NCI-H2107 (cell line): ENCODE data around the gene ZNF618.

ENCODE experiments used
- DNase-seq: peaks from one replicate; lab custom pipeline; 2025; lab: John Stamatoyannopoulos, UW

The ZNF618 gene

GRCh38 chr9:113934829-113935676 lies 58.9 kb downstream of the ZNF618 start:
- no peak for DNase-seq

DNA sequence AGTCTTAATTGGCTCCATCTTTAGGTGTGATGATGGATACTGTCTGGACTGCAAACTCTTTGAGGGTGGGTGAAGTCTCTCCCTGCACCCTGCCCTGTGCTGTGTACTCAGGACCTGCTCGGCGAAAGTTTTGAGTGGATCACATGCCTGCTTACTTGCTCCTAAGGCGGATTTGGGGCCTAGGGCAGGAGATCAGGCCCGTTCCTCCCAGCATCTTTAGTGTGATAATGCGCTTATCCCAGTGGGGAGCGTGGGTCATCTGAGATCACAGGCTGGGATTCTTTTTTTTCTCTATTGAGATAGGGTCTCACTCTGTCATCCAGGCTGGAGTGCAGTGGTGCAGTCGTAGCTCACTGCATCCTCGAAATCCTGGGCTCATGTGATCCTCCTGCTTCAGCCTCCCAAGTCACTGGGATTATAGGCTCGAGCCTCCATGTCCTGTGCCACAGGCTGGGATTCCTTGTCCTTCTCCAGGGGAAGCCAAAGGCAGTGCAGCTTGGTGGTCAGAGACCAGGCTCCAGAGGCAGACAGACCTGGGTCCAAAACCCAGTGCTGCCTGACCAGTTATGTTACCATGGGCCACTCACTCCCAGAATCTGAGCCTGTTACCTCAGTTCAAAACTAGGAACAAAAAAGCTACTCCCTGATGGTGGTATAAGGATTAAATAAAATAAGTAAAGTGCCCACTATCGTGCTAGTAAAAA lies 59.7 kb downstream of the ZNF618 start:
- DNase-seq = no peak

- no peak for DNase-seq
These were observed 64.0 kb downstream of the ZNF618 start for GRCh38 chr9:113940077-113940476.

GRCh38 chr9:113941056-113941455 lies 64.9 kb downstream of the ZNF618 start:
- DNase-seq = no peak

- DNase-seq = no peak
These were observed 65.4 kb downstream of the ZNF618 start for GRCh38 chr9:113941526-113941925.

DNA sequence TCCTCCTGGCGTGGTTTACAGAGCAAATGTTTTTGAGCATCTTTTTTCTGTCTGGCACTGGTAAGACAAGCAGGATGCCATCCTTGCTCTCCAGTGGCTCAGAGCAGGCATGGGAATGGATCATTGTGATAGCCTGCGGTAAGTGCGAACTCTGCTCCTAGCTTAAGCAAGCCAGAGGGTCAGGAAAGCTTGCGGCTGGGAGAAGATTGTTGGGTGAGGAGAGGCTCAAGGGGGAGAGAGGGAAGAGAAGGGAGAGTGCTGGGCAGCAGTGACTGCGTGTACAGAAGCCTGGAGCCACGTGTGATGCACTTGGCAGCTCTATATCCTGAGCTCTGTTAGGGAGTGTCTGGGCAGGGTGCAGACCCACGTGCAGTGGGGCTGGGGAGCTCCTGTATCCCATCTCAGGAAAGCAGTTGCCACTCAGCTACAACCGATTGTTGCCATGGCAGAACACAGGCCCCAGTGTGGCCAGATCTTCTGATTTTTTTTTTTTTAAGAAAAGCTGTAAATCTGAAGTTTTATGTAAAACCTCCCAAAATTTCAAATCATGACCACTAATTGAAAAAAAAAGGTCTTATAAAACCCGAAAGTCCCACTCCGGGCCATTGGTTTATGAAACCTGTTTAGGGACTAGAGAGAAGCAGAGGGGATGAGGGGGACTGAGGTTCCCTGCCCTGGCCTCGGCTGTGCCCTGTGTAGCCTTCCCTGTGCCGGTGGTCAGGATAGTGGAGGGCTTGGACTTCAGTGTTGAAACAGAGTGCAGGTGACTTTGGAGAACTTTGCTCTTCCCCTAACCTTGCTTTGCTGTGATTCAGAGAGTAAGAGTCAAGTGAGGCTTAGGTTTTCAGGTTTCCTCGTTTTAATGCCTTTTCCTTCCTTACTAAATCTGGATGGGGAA lies 67.3 kb downstream of the ZNF618 start:
- no peak for DNase-seq

DNA sequence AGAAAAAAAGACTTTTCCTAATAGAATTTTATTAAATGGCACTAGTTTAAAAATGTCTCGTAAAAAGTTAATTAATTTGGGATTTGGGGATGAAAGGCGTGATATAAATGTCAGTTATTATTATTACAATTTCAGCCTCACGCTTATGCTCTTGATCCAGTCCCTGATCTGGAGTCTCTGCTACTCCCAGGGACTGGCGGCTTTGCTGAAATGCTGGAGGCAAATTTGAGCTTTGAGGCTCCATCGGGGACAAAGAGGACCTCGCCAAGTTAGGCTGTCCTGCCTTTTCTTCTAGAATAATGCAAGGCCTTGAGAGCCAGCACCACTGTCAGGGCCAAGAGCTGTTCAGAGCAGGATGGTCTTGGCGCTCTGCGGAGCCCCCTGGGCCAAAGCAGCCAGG lies 69.7 kb downstream of the ZNF618 start:
- DNase-seq = no peak

GRCh38 chr9:113946496-113947115 lies 70.5 kb downstream of the ZNF618 start:
- no peak for DNase-seq

DNA sequence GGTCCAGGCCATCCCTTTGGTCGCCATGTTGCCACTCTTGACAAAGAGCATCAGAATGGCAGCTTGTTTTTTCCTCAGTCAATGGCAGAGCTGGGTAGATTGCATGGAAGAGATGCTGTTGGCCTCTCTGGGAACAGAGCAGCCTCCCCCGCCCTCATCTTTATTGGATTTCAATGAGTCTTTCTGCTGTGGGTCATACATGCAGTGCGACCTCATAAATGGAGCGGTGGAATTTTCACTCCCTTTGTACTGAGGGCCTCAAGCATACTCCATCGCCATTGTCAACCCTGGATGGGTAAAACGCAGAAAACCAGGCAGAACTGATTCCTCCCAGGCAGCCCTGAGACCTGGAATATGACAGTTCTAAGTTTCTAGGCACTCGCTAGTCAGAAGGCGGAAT lies 71.8 kb downstream of the ZNF618 start:
- DNase-seq = no peak

DNA sequence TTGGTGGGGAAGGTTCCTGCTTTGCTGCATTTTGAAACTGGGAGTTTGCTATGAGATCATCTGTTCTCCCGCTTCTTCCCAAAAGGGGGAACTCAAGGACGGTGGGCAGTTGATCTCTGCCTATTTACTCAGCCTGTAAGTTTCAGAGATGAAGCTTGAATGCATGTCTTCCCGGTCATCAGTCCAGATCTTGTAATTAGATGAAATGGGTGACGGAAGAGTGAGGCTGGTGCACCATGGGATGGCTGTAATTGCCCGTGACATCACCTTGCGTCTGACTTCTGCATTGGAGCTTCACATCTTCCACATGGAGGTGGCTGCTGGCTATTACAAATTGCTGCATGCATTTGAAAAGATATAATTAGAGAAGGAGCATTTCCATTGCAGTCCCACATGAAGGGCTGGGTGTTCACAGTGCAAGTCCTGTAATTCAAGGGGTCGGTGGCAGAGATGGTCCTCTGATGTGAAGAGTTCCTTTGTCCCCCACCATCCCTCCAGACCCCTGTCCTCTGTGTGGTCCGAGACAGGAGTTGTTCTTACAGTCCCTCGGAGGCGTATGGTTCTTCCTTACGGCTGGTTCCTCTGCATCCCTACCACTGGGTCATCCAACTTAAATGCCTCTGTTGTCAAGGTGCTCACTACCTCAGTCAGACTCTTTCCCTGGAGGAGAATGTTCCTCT lies 72.9 kb downstream of the ZNF618 start:
- no peak for DNase-seq

DNA sequence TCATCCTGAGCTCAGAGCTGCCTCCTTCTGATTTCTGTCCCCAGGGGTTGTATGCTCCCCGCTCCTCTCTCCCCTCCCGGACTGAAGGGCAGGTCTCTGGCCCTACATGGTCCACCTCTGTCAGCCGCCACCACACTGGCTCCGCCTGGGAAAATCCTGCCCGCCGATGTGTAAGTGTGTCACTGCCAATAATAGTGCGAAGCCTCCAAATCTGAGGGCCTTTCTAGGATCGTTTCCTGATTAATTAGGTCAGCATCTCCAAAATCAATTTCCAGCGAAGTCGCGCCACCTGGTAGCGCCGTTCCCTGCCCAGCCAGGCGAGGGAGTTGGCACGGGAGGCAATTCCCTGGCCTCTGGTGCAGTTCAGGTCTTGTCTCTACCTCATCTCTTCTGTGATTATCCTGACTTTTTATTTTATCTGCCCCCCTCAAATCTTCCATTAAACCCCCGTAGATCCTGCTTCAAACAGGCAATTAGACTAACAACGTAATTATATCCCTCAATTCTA lies 73.5 kb downstream of the ZNF618 start:
- no peak for DNase-seq

GRCh38 chr9:113950195-113951031 lies 74.3 kb downstream of the ZNF618 start:
- DNase-seq = no peak

GRCh38 chr9:113951032-113951372 lies 74.9 kb downstream of the ZNF618 start:
- DNase-seq = no peak

DNA sequence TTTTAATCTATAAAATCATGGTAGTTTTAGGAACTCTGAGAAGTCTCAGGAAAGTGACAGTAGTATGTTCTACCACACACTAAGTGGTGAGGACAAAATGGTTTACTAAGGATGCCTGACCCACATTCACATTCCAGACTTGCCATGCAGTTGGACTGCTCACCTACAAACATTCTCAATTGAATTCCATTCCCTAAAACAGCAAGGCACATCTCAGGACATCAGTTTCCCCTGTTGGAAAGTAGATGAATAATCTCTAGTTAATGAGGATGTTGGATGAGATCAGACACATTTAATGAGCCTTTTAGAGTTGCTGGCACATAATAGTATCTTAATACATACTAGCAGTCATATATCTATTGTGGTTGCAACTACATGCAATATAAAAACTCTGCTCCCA lies 76.6 kb downstream of the ZNF618 start:
- no peak for DNase-seq

DNA sequence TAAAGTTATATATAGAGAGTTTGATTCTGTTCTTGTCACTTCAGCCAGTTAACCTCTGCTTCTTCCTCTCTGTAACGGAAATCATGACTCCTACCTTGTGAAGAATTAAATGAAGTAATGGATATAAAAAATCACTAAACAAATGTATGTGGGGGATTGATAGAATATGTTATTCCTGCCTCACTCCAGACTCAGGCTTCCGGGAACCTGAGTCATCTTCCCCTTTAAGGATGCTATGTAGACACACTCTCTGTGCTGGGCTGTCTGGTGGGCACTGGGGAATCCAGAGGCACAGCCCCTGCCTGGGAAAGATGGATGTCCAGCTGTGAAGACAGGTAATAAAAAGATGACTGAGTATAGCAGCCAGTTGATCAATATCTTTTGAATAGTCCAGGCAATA lies 77.4 kb downstream of the ZNF618 start:
- DNase-seq = no peak

- no peak for DNase-seq
These were observed 78.5 kb downstream of the ZNF618 start for GRCh38 chr9:113954591-113954990.

DNA sequence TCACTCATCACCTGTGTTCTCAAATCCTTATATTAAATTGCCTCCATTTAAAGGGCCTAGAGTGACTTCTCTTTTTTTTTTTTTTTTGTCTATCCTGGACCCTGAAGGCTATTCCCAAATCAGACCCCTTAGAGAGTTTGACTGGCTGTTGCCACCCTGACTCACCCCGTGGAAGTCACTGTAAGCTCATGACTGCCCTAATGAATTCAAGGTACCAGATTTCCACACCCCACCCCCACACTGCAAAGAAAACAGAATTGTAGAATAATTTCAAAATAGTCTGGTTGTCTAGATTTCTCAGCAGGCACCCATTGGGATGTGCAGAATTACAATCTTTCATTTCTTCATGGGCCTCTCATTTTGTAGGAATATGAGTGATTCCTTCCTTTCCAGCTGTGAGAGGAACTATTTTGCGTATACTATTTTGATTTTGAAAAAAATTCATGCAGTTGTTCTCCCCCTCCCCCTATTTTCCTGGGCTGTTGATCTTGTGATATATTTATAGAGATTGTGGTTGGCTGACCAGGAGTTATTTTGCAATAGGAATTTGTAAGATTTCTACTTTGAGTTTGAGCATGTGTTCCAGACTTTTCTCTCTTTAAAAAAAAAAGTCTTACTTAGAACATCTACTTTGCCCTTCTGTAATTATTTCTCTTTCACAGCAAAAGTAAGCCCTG lies 79.1 kb downstream of the ZNF618 start:
- DNase-seq = no peak

GRCh38 chr9:113956901-113957300 lies 80.8 kb downstream of the ZNF618 start:
- DNase-seq = no peak

- no peak for DNase-seq
These were observed 81.2 kb downstream of the ZNF618 start for GRCh38 chr9:113957351-113957750.

- DNase-seq = no peak
These were observed 81.8 kb downstream of the ZNF618 start for GRCh38 chr9:113957821-113958341.
